ENCODE results near the gene SRGN.

The SRGN gene

GRCh38 chr10:69145864-69146263 is 58.0 kb downstream of the SRGN start:
- DNase-seq (ENCODE audit: low read depth) = no peak
- TF ChIP-seq CTCF (IDR thresholded peaks at IDR 0.05; ENCODE audit: control insufficient read depth, extremely low read depth, insufficient read depth) = no peak
- H3K4me3 ChIP-seq (ENCODE audit: low read depth, low read length) = no peak overlapping the region

DNA sequence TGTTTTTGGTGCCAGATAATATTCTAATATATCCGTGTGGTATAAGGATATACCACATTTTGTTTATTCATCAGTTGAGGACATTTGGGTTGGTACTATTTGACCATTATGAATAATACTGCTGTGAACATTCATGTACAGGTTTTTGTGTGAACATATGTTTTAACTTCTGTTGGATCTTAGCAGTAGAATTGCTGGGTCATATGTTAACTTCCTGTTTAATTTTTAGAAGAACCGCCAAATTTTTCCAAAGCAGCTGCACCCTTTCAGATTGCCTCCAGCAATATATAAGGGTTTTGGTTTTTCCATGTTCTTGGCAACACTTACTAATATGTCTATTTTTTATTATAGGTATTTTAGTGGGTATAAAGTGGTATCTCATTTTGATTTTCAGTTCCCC is 58.9 kb downstream of the SRGN start:
- DNase-seq (ENCODE audit: low read depth) = no peak
- TF ChIP-seq CTCF (IDR thresholded peaks at IDR 0.05; ENCODE audit: control insufficient read depth, extremely low read depth, insufficient read depth) = no peak
- no peak overlapping the region for H3K4me3 ChIP-seq (ENCODE audit: low read depth, low read length)

DNA sequence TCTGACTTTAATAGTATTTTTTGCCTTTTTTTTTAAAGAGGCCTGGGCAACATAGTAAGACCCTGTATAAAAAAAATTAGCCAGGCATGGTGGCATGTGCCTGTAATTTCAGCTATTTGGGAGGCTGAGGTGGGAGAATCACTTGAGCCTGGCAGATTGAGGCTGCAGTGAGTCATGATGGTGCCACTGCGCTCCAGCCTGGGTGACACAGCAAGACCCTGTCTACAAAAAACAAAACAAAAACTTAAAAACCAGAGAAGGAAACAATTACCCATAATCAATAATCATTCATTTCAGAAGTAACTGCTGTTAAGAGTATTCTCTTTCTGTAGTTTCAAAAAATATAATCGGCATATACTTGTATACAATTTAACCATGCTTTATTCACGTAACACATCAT is 64.1 kb downstream of the SRGN start:
- TF ChIP-seq CTCF (IDR thresholded peaks at IDR 0.05; ENCODE audit: control insufficient read depth, extremely low read depth, insufficient read depth) = no peak
- no peak for DNase-seq (ENCODE audit: low read depth)
- H3K4me3 ChIP-seq (ENCODE audit: low read depth, low read length) = no peak overlapping the region

DNA sequence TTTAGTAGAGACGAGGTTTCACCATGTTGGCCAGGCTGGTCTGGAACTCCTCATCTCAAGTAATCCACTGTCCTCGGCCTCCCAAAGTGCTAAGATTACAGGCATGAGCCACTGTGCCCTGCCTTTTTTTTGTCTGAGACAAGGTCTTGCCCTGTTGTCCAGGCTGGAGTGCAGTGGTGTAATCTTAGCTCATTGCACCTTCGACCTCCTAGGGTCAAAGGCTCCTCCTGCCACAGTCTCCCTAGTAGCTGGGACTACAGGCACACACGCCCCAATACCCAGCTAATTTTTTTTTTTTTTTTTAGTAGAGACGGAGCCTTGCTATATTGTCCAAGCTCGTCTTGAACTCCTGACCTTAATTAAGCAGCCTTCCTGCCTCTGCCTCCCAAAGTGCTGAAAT is 65.3 kb downstream of the SRGN start:
- H3K4me3 ChIP-seq (ENCODE audit: low read depth, low read length) = no peak overlapping the region
- TF ChIP-seq CTCF (IDR thresholded peaks at IDR 0.05; ENCODE audit: control insufficient read depth, extremely low read depth, insufficient read depth) = no peak

More for the DNA sequence above, 65.3 kb downstream of the SRGN start:
- no peak for DNase-seq (ENCODE audit: low read depth)

All from LNCaP clone FGC (cell line).